ENCODE results near the gene LGALS16. TPM values are rescaled to one million over a fixed set of nuclear protein-coding genes. Genes with fewer than 3 reads are reported as not detected.

The LGALS16 gene
- total and polyA plus RNA-seq, 8 donors, result not detected

- no peak overlapping the region for H3K4me3 ChIP-seq
- H3K27me3 ChIP-seq, result peaks cover 0 to 28% (median 0%) of the 10 kb centered on the region in 3 donors
- H3K27ac ChIP-seq, result no peak overlapping the region
- TF ChIP-seq POLR2AphosphoS5 (IDR thresholded peaks at IDR 0.05) (no peak), POLR2A (IDR thresholded peaks at IDR 0.05) (no peak), EP300 (IDR thresholded peaks at IDR 0.05) (no peak), CTCF (IDR thresholded peaks at IDR 0.05) (no peak)
- WGBS, 5 donors, result 63 to 79% (median 72%) methylated on average over 1 of the region's 1 CpG
- intact Hi-C loops (cut with DNase I; ENCODE audit: low total_unique reads), result no loop called here
- H3K36me3 ChIP-seq, result no peaks in the 10 kb centered on the region
- DNase-seq, result no peak
- no peaks in the 10 kb centered on the region for H3K4me1 ChIP-seq
- peaks cover 0 to 16% (median 12%) of the 10 kb centered on the region in 4 donors for H3K9me3 ChIP-seq
Measured at GRCh38 chr19:39692822-39693221, 37.1 kb downstream of the LGALS16 start.

- WGBS, 5 donors, result 41 to 65% (median 58%) methylated on average over 2 of the region's 2 CpGs
- Histone ChIP-seq H3K27ac (no peak overlapping the region), H3K27me3 (peaks cover 0 to 44% (median 0%) of the 10 kb centered on the region in 3 donors), H3K4me3 (no peak overlapping the region), H3K9me3 (no peaks in the 10 kb centered on the region), H3K36me3 (no peaks in the 10 kb centered on the region), H3K4me1 (no peaks in the 10 kb centered on the region)
- intact Hi-C loops (cut with DNase I; ENCODE audit: low total_unique reads), result no loop called here
- no peak for DNase-seq
- TF ChIP-seq POLR2AphosphoS5 (IDR thresholded peaks at IDR 0.05), result no peak
- no peak for TF ChIP-seq CTCF (IDR thresholded peaks at IDR 0.05)
- TF ChIP-seq POLR2A (IDR thresholded peaks at IDR 0.05), result no peak
Measured at GRCh38 chr19:39695759-39696158, 40.0 kb downstream of the LGALS16 start.

GRCh38 chr19:39696387-39696786, 40.7 kb downstream of the LGALS16 start:
- no peak overlapping the region for H3K27ac ChIP-seq
- peaks cover 0 to 48% (median 0%) of the 10 kb centered on the region in 3 donors for H3K27me3 ChIP-seq
- H3K9me3 ChIP-seq, result no peaks in the 10 kb centered on the region
- 55 to 79% (median 68%) methylated on average over 2 of the region's 2 CpGs for WGBS, 5 donors
- DNase-seq, result no peak
- H3K36me3 ChIP-seq, result no peaks in the 10 kb centered on the region
- H3K4me3 ChIP-seq, result no peak overlapping the region
- no peaks in the 10 kb centered on the region for H3K4me1 ChIP-seq
- intact Hi-C loops (cut with DNase I; ENCODE audit: low total_unique reads), result no loop called here
- no peak for TF ChIP-seq POLR2AphosphoS5 (IDR thresholded peaks at IDR 0.05)
- TF ChIP-seq EP300 (IDR thresholded peaks at IDR 0.05), result no peak
- no peak for TF ChIP-seq CTCF (IDR thresholded peaks at IDR 0.05)
- TF ChIP-seq POLR2A (IDR thresholded peaks at IDR 0.05), result no peak

GRCh38 chr19:39698535-39698934, 42.8 kb downstream of the LGALS16 start:
- intact Hi-C loops (cut with DNase I; ENCODE audit: low total_unique reads), result no loop called here
- no peaks in the 10 kb centered on the region for H3K4me1 ChIP-seq
- no peak overlapping the region for H3K27ac ChIP-seq
- TF ChIP-seq POLR2A (IDR thresholded peaks at IDR 0.05) (no peak), CTCF (IDR thresholded peaks at IDR 0.05) (no peak), POLR2AphosphoS5 (IDR thresholded peaks at IDR 0.05) (no peak), EP300 (IDR thresholded peaks at IDR 0.05) (no peak)
- H3K36me3 ChIP-seq, result no peaks in the 10 kb centered on the region
- H3K4me3 ChIP-seq, result no peak overlapping the region
- H3K27me3 ChIP-seq, result peaks cover 0 to 47% (median 0%) of the 10 kb centered on the region in 3 donors
- DNase-seq, result no peak
- H3K9me3 ChIP-seq, result no peaks in the 10 kb centered on the region
